ENCODE data around the gene XXYLT1.

DNA sequence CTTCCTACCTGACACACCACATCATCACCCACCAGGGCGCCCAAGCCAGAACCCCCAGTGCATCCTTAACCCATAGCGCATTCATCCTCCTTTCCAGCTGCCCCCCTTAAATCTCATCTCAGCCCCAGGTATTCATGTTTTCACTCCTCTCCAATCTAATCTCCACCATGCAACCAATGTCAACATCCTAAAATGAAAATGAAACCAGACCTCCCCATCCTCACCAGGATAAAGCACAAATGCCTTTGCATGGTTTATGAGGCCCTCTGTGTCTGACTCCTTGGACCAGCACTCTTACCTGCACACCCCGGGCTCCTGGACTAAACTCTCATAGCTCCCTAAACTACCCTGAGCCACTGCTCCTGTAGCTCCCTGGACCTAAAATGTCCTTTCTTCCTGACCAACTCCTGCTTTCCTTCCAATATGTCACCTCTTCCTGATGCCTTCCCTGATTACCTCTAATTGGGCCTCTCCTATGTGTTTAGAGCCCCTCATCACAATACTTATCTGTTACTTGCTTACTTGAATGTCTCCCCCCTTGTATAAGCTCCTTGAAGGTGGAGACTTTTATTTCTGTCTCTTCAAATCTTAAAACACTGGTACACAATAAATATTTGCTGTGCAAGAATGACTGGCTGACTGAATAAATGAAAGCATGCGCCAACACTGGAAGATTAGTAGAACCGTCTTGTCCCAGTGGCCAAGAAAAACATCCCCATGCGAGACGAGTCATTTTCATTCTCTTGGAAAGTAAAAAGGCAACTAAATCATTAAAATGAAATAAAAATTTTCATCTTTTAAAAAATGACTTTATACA lies 142.5 kb downstream of the XXYLT1 start:
- TF ChIP-seq SUZ12 (IDR thresholded peaks at IDR 0.05; ENCODE audit: extremely low read depth, insufficient read depth, insufficient read length) (no peak), YY1 (IDR thresholded peaks at IDR 0.05; ENCODE audit: insufficient read depth, insufficient read length) (no peak)
